Fibroblast of lung (primary cell): Measurements from ENCODE around the gene ST6GAL1. TPM values are rescaled to one million over a fixed set of nuclear protein-coding genes. Genes with fewer than 3 reads are reported as not detected.
"Not testable (repeated sequence)": the region's sequence is repeated elsewhere in the genome, so short reads cannot be mapped to it uniquely, and the experiment has no call there.

Experiments
- DNase-seq, 2 donors: peaks; one replicate each; pipeline versions ENCODE4 v3.0.0 to v3.0.0-alpha.2; 2010; ENCODE audit warnings: low read depth in 2 of 2
- H2AFZ ChIP-seq: 2 replicates; pipeline ENCODE4 v1.5.1; 2012; ENCODE audit warnings: low read length, control low read depth, inconsistent platforms
- H3K27ac ChIP-seq: 2 replicates; pipeline ENCODE4 v1.5.1; 2011; ENCODE audit warnings: low read length, control low read depth; ENCODE audit not compliant: insufficient read depth
- H3K27me3 ChIP-seq: 2 replicates; pipeline ENCODE4 v1.5.1; 2011; ENCODE audit warnings: mild to moderate bottlenecking, low read length; ENCODE audit not compliant: control insufficient read depth, insufficient read depth
- H3K36me3 ChIP-seq: 2 replicates; pipeline ENCODE4 v1.5.1; 2011; ENCODE audit warnings: low read length; ENCODE audit not compliant: control insufficient read depth, insufficient read depth
- H3K4me1 ChIP-seq: 2 replicates; pipeline ENCODE4 v1.5.1; 2011; ENCODE audit warnings: low read length; ENCODE audit not compliant: control insufficient read depth, insufficient read depth; ENCODE audit errors: extremely low read depth
- H3K4me2 ChIP-seq: 2 replicates; pipeline ENCODE4 v1.5.1; 2011; ENCODE audit warnings: low read length, control low read depth; ENCODE audit not compliant: insufficient read depth; ENCODE audit errors: extremely low read depth
- H3K4me3 ChIP-seq, 4 experiments: fragments of 200-600 bp in 1 of 4; sonication (generic) in 1 of 4; replicated peaks in 1 of 4; 2 replicates each; pipeline ENCODE4 v1.5.1; 2011 to 2016; ENCODE audit warnings: low read length in 4 of 4, low read depth in 3 of 4, mild to moderate bottlenecking in 3 of 4, control low read depth in 2 of 4, inconsistent platforms in 1 of 4, mixed read lengths in 1 of 4; ENCODE audit not compliant: insufficient read depth in 1 of 4; ENCODE audit errors: control extremely low read depth in 1 of 4
- H3K79me2 ChIP-seq: 2 replicates; pipeline ENCODE4 v1.5.1; 2012; ENCODE audit warnings: mild to moderate bottlenecking, low read length, inconsistent platforms; ENCODE audit not compliant: control insufficient read depth, insufficient read depth
- H3K9ac ChIP-seq: 2 replicates; pipeline ENCODE4 v1.5.1; 2011; ENCODE audit warnings: mild to moderate bottlenecking, low read length, control low read depth; ENCODE audit not compliant: insufficient read depth
- H3K9me3 ChIP-seq: 2 replicates; pipeline ENCODE4 v1.5.1; 2012; ENCODE audit warnings: low read depth, low read length; ENCODE audit not compliant: control insufficient read depth, insufficient read depth
- H4K20me1 ChIP-seq: 2 replicates; pipeline ENCODE4 v1.5.1; 2011; ENCODE audit warnings: low read length; ENCODE audit not compliant: control insufficient read depth, insufficient read depth; ENCODE audit errors: extremely low read depth
- EZH2 ChIP-seq: IDR thresholded peaks from 2 replicates; pipeline ENCODE4 v1.5.1; 2012; ENCODE audit warnings: low read length, control low read depth, mild to moderate bottlenecking; ENCODE audit errors: missing control alignments
- polyA plus RNA-seq, 2 donors: library from polyadenylated mRNA; depleted of rRNA in 1 of 2; stranded (reverse) in 1 of 2; unstranded in 1 of 2; fragments of >200 nt; gene quantifications; 2 replicates each; pipeline ENCODE4 v1.2.1, GENCODE V29; 2011 to 2012; ENCODE audit warnings: missing spikeins in 1 of 2
- total RNA-seq: library from RNA; depleted of rRNA; stranded (reverse); fragments of >200 nt; gene quantifications from 2 replicates; pipeline ENCODE4 v1.2.1, GENCODE V29; 2014
- TF ChIP-seq, protein P1 (sequence below), 2 donors: IDR thresholded peaks in 1 of 2; conservative IDR thresholded peaks in 1 of 2; 1 replicate in 1 of 2; 2 replicates in 1 of 2; pipeline ENCODE4 v1.5.1; 2011 to 2012; ENCODE audit warnings: low read length in 2 of 2, control low read depth in 1 of 2, inconsistent platforms in 1 of 2, low read depth in 1 of 2, mild to moderate bottlenecking in 1 of 2

ST6GAL1 gene
- total and polyA plus RNA-seq, 2 donors (not counting 1 experiment from before 2014, with no cell fraction given): 0.83 to 1.00 TPM

- H3K27ac ChIP-seq, H2AFZ ChIP-seq, H3K4me2 ChIP-seq, DNase-seq, H4K20me1 ChIP-seq, H3K27me3 ChIP-seq, H3K79me2 ChIP-seq, H3K9me3 ChIP-seq, H3K36me3 ChIP-seq, H3K9ac ChIP-seq, H3K4me3 ChIP-seq, H3K4me1 ChIP-seq: not testable (repeated sequence)
These were observed 124.1 kb downstream of the ST6GAL1 start for GRCh38 chr3:187054433-187054832.

GRCh38 chr3:187057803-187058202 is 127.5 kb downstream of the ST6GAL1 start:
- H3K36me3 ChIP-seq, H2AFZ ChIP-seq, H3K9me3 ChIP-seq, H3K4me3 ChIP-seq, H3K27ac ChIP-seq, H3K4me2 ChIP-seq, H4K20me1 ChIP-seq, H3K79me2 ChIP-seq, H3K9ac ChIP-seq, DNase-seq, H3K27me3 ChIP-seq, H3K4me1 ChIP-seq: not testable (repeated sequence)

GRCh38 chr3:187061748-187062147 is 131.4 kb downstream of the ST6GAL1 start:
- DNase-seq: no peak

DNA sequence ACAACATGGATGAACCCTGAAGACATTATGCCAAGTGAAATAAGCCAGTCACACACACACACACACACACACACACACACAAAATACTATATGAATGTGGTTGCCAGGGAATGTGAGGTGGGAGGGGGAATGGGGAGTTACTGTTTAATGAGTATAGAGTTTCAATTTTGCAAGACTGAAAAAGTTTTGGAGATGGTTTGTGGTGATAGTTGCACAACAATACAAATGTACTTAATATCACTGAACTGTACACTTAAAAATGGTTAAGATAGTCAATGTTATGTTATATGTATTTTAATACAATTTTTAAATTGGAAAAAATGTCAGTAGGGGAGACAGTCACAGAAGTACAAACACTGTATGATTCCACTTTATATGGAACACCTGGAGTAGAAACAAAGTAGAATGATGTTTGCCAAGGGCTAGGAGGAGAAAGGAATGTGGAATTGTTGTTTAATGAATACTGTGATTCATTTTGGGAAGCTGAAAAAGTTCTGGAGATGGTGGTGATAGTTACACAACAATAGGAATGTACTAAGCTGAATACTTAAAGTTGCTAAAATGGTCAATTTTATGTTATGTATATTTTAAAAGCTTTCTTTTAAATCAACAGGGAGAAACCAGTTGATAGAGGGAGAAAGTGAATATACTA is 132.3 kb downstream of the ST6GAL1 start:
- DNase-seq: peak; percentile 75 to 88

More at GRCh38 chr3:187061748-187062147, 131.4 kb downstream of the ST6GAL1 start:
- H3K4me2 ChIP-seq: no peak overlapping the region
- H4K20me1 ChIP-seq: no peaks in the 10 kb centered on the region
- H3K9ac ChIP-seq: no peak overlapping the region
- H3K9me3 ChIP-seq: no peaks in the 10 kb centered on the region
- H2AFZ ChIP-seq: no peak overlapping the region
- no peaks in the 10 kb centered on the region for H3K27me3 ChIP-seq
- H3K4me1 ChIP-seq: peaks cover 2% of the 10 kb centered on the region
- no peaks in the 10 kb centered on the region for H3K36me3 ChIP-seq
- H3K4me3 ChIP-seq: no peak overlapping the region
- H3K27ac ChIP-seq: no peak overlapping the region
- TF ChIP-seq EZH2: no peak
- TF ChIP-seq, protein P1, sequence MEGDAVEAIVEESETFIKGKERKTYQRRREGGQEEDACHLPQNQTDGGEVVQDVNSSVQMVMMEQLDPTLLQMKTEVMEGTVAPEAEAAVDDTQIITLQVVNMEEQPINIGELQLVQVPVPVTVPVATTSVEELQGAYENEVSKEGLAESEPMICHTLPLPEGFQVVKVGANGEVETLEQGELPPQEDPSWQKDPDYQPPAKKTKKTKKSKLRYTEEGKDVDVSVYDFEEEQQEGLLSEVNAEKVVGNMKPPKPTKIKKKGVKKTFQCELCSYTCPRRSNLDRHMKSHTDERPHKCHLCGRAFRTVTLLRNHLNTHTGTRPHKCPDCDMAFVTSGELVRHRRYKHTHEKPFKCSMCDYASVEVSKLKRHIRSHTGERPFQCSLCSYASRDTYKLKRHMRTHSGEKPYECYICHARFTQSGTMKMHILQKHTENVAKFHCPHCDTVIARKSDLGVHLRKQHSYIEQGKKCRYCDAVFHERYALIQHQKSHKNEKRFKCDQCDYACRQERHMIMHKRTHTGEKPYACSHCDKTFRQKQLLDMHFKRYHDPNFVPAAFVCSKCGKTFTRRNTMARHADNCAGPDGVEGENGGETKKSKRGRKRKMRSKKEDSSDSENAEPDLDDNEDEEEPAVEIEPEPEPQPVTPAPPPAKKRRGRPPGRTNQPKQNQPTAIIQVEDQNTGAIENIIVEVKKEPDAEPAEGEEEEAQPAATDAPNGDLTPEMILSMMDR (conservative IDR thresholded peaks at IDR 0.05 in 1 of 2, IDR thresholded peaks at IDR 0.05 in 1 of 2; ENCODE audit: low read depth in 1 of 2, low read length in 2 of 2): no peak
- H3K79me2 ChIP-seq: no peaks in the 10 kb centered on the region

More for the DNA sequence above, 132.3 kb downstream of the ST6GAL1 start:
- no peaks in the 10 kb centered on the region for H3K36me3 ChIP-seq
- no peak overlapping the region for H3K4me3 ChIP-seq
- H3K27ac ChIP-seq: no peak overlapping the region
- no peaks in the 10 kb centered on the region for H3K27me3 ChIP-seq
- H3K4me2 ChIP-seq: no peak overlapping the region
- H3K79me2 ChIP-seq: no peaks in the 10 kb centered on the region
- no peaks in the 10 kb centered on the region for H3K9me3 ChIP-seq
- H4K20me1 ChIP-seq: no peaks in the 10 kb centered on the region
- TF ChIP-seq, protein P1 (conservative IDR thresholded peaks at IDR 0.05 in 1 of 2, IDR thresholded peaks at IDR 0.05 in 1 of 2; ENCODE audit: low read depth in 1 of 2, low read length in 2 of 2): no peak
- TF ChIP-seq EZH2: no peak
- H3K4me1 ChIP-seq: peaks cover 2% of the 10 kb centered on the region
- no peak overlapping the region for H3K9ac ChIP-seq
- H2AFZ ChIP-seq: no peak overlapping the region
